ENCODE data around the gene CIROP.

DNA sequence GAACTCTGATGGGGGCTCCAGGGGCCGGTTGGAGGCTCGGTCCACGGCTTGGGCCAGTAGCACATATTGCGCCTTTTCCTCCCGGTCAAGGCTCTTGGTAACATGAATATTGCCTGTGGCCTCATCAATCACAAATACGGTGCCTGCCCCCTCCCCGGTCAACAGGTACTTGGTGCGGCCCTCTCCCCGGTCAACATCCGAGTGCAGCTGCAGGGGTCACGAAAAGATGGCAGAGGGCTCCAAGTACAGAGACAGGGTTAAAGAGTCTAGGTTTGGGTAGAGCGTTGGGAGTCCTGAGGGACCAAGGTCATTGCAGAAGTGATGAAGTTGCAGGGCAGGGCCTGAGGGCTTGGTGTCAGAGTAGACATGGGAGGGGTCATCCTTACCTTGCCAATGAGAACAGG is 49.6 kb downstream of the CIROP start:
- TF ChIP-seq POLR2AphosphoS5 (IDR thresholded peaks at IDR 0.05; ENCODE audit: low read depth, low read length) = no peak
- TF ChIP-seq, protein P1, sequence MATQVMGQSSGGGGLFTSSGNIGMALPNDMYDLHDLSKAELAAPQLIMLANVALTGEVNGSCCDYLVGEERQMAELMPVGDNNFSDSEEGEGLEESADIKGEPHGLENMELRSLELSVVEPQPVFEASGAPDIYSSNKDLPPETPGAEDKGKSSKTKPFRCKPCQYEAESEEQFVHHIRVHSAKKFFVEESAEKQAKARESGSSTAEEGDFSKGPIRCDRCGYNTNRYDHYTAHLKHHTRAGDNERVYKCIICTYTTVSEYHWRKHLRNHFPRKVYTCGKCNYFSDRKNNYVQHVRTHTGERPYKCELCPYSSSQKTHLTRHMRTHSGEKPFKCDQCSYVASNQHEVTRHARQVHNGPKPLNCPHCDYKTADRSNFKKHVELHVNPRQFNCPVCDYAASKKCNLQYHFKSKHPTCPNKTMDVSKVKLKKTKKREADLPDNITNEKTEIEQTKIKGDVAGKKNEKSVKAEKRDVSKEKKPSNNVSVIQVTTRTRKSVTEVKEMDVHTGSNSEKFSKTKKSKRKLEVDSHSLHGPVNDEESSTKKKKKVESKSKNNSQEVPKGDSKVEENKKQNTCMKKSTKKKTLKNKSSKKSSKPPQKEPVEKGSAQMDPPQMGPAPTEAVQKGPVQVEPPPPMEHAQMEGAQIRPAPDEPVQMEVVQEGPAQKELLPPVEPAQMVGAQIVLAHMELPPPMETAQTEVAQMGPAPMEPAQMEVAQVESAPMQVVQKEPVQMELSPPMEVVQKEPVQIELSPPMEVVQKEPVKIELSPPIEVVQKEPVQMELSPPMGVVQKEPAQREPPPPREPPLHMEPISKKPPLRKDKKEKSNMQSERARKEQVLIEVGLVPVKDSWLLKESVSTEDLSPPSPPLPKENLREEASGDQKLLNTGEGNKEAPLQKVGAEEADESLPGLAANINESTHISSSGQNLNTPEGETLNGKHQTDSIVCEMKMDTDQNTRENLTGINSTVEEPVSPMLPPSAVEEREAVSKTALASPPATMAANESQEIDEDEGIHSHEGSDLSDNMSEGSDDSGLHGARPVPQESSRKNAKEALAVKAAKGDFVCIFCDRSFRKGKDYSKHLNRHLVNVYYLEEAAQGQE (IDR thresholded peaks at IDR 0.05; ENCODE audit: insufficient read depth in 1 of 2, low read depth in 2 of 2, low read length in 2 of 2) = no peak
